ENCODE measurements around the gene RB1.
"Not testable (repeated sequence)": the region's sequence is repeated elsewhere in the genome, so short reads cannot be mapped to it uniquely, and the experiment has no call there.

Gene RB1

GRCh38 chr13:48299591-48299990 lies 4.0 kb upstream of the RB1 start:
- DNase-seq: no peak

- DNase-seq: peak; percentile 58
Measured at GRCh38 chr13:48302871-48303358, 636 bp upstream of the RB1 start.

GRCh38 chr13:48304143-48304876 lies 759 bp downstream of the RB1 start:
- DNase-seq: peak; percentile 41

- DNase-seq: no peak
Measured at GRCh38 chr13:48311223-48311622, 7.7 kb downstream of the RB1 start.

- no peak for DNase-seq
Measured at GRCh38 chr13:48315969-48316650, 12.6 kb downstream of the RB1 start.

- no peak for DNase-seq
Measured at GRCh38 chr13:48316826-48317510, 13.4 kb downstream of the RB1 start.

GRCh38 chr13:48317511-48318376 lies 14.2 kb downstream of the RB1 start:
- no peak for DNase-seq

GRCh38 chr13:48318377-48318811 lies 14.8 kb downstream of the RB1 start:
- no peak for DNase-seq

- DNase-seq: no peak
Measured at GRCh38 chr13:48318821-48319511, 15.4 kb downstream of the RB1 start.

GRCh38 chr13:48319531-48320398 lies 16.2 kb downstream of the RB1 start:
- no peak for DNase-seq

GRCh38 chr13:48320399-48320790 lies 16.8 kb downstream of the RB1 start:
- DNase-seq: no peak

GRCh38 chr13:48320891-48321510 lies 17.4 kb downstream of the RB1 start:
- no peak for DNase-seq

- no peak for DNase-seq
Measured at GRCh38 chr13:48322294-48322693, 18.7 kb downstream of the RB1 start.

GRCh38 chr13:48333976-48334375 lies 30.4 kb downstream of the RB1 start:
- DNase-seq: peak; percentile 11

GRCh38 chr13:48334534-48335127 lies 31.1 kb downstream of the RB1 start:
- peak; percentile 8 for DNase-seq

- not testable (repeated sequence) for DNase-seq
Measured at GRCh38 chr13:48339198-48339597, 35.6 kb downstream of the RB1 start.

GRCh38 chr13:48344264-48344663 lies 40.7 kb downstream of the RB1 start:
- DNase-seq: no peak

GRCh38 chr13:48346583-48346982 lies 43.0 kb downstream of the RB1 start:
- DNase-seq: no peak

- no peak for DNase-seq
Measured at GRCh38 chr13:48349525-48349924, 46.0 kb downstream of the RB1 start.

GRCh38 chr13:48353590-48353989 lies 50.0 kb downstream of the RB1 start:
- DNase-seq: no peak
